DOHH2 (cell line): ENCODE data around the gene DFFB.

Experiments used
- EZH2phosphoT487 ChIP-seq: fragments of 200-600 bp; sonication (generic); IDR thresholded peaks from 2 replicates; pipeline ENCODE4 v1.6.1; 2017; ENCODE audit warnings: borderline replicate concordance, mild to moderate bottlenecking, antibody characterized with exemption, low read length, moderate library complexity, mixed read lengths
- TF ChIP-seq, protein P1 (sequence below): fragments of 200-600 bp; sonication (generic); IDR thresholded peaks from one replicate; pipeline ENCODE4 v1.5.1; 2014; ENCODE audit warnings: antibody characterized with exemption, mild to moderate bottlenecking, low read depth, low read length; ENCODE audit not compliant: poor library complexity, severe bottlenecking

DNA sequence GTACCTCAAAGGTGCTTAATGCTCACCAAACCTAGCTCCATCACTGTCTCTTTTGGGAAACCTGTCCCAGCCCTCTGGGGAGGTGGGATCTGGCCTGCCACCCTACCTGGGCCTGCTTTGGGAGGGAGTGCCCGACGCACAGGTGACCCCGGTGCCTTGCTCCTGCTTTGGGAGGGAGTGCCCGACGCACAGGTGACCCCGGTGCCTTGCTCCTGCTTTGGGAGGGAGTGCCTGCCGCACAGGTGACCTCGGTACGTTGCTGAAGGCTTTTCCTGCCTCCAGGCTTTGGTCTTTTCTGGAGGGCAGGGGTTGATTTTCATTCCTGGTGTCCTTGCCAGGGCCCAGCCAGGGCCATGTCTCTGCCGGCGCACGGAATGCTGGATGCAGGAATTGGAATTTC is 68.0 kb downstream of the DFFB start:
- TF ChIP-seq, protein P1, sequence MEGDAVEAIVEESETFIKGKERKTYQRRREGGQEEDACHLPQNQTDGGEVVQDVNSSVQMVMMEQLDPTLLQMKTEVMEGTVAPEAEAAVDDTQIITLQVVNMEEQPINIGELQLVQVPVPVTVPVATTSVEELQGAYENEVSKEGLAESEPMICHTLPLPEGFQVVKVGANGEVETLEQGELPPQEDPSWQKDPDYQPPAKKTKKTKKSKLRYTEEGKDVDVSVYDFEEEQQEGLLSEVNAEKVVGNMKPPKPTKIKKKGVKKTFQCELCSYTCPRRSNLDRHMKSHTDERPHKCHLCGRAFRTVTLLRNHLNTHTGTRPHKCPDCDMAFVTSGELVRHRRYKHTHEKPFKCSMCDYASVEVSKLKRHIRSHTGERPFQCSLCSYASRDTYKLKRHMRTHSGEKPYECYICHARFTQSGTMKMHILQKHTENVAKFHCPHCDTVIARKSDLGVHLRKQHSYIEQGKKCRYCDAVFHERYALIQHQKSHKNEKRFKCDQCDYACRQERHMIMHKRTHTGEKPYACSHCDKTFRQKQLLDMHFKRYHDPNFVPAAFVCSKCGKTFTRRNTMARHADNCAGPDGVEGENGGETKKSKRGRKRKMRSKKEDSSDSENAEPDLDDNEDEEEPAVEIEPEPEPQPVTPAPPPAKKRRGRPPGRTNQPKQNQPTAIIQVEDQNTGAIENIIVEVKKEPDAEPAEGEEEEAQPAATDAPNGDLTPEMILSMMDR: no peak
- TF ChIP-seq EZH2phosphoT487: no peak
